WTC11 (cell line): ENCODE measurements around the gene IRS2. TPM values are rescaled to one million over a fixed set of nuclear protein-coding genes. Genes with fewer than 3 reads are reported as not detected.

Experiments
- ATAC-seq: fragments of 200-7000 bp; cut with Tn5 transposase; 2 replicates; pipeline ENCODE4 v1.10.0; 2021; ENCODE audit warnings: mild to moderate bottlenecking, moderate library complexity
- CTCF ChIA-PET: fragments of 300-600 bp; sonication (Branson Sonifier 250); formaldehyde crosslinking; loops from one replicate; lab custom pipeline; 2021; ENCODE audit warnings: antibody characterized with exemption; lab: Charles Lee
- POLR2A ChIA-PET: fragments of 350-600 bp; sonication (Branson Sonifier 250); formaldehyde crosslinking; loops from one replicate; lab custom pipeline; 2021; ENCODE audit warnings: antibody characterized with exemption; lab: Charles Lee
- DNase-seq: peaks from one replicate; pipeline ENCODE4 v3.0.0; 2021; ENCODE audit warnings: low spot score
- H3K27ac Mint-ChIP-seq: 2 replicates; pipeline ENCODE4 v1.8.0; 2021; ENCODE audit warnings: mixed read lengths
- H3K27me3 Mint-ChIP-seq: 2 replicates; pipeline ENCODE4 v1.8.0; 2021; ENCODE audit warnings: low read depth, mild to moderate bottlenecking, moderate library complexity, mixed read lengths
- H3K36me3 Mint-ChIP-seq: 2 replicates; pipeline ENCODE4 v1.8.0; 2021; ENCODE audit warnings: mixed read lengths
- H3K4me1 Mint-ChIP-seq: 2 replicates; pipeline ENCODE4 v1.8.0; 2022; ENCODE audit warnings: mixed read lengths
- H3K4me3 Mint-ChIP-seq: 2 replicates; pipeline ENCODE4 v1.8.0; 2021; ENCODE audit warnings: mild to moderate bottlenecking, moderate library complexity, mixed read lengths
- H3K9me3 Mint-ChIP-seq: 2 replicates; pipeline ENCODE4 v1.8.0; 2021; ENCODE audit warnings: mixed read lengths
- ATF1 ChIP-seq: sonication (generic); formaldehyde crosslinking; IDR thresholded peaks from 2 replicates; pipeline ENCODE4 v1.8.1; 2023; ENCODE audit warnings: mild to moderate bottlenecking, moderate library complexity, missing genetic modification reagents
- ATF6 ChIP-seq: sonication (generic); formaldehyde crosslinking; IDR thresholded peaks from 2 replicates; pipeline ENCODE4 v1.8.1; 2023; ENCODE audit warnings: mild to moderate bottlenecking, missing genetic modification reagents
- CTCF ChIP-seq: fragments of 200-600 bp; IDR thresholded peaks from 2 replicates; pipeline ENCODE4 v1.8.0; 2022; ENCODE audit warnings: antibody characterized with exemption
- E2F1 ChIP-seq: sonication (generic); formaldehyde crosslinking; IDR thresholded peaks from 2 replicates; pipeline ENCODE4 v1.8.0; 2022; ENCODE audit warnings: mild to moderate bottlenecking, missing genetic modification reagents
- ERG ChIP-seq: fragments of 250-450 bp; sonication (Bioruptor Pico); IDR thresholded peaks from 2 replicates; pipeline ENCODE4 v1.8.0; 2021; ENCODE audit warnings: mild to moderate bottlenecking
- GABPB1 ChIP-seq: sonication (generic); formaldehyde crosslinking; IDR thresholded peaks from 2 replicates; pipeline ENCODE4 v1.8.1; 2023; ENCODE audit warnings: mild to moderate bottlenecking, missing genetic modification reagents
- IRF1 ChIP-seq: sonication (generic); formaldehyde crosslinking; IDR thresholded peaks from 2 replicates; pipeline ENCODE4 v1.8.0; 2023; ENCODE audit warnings: missing genetic modification reagents
- IRF2 ChIP-seq: sonication (generic); formaldehyde crosslinking; IDR thresholded peaks from 2 replicates; pipeline ENCODE4 v1.8.0; 2022; ENCODE audit warnings: low read depth, missing genetic modification reagents, borderline replicate concordance
- JAZF1 ChIP-seq: fragments of 250-450 bp; sonication (Bioruptor Pico); IDR thresholded peaks from 2 replicates; pipeline ENCODE4 v1.9.0; 2021; ENCODE audit warnings: moderate library complexity, mild to moderate bottlenecking, inconsistent platforms
- MAX ChIP-seq: sonication (generic); formaldehyde crosslinking; IDR thresholded peaks from 2 replicates; pipeline ENCODE4 v1.8.0; 2022; ENCODE audit warnings: mild to moderate bottlenecking, missing genetic modification reagents
- MXD4 ChIP-seq: fragments of 250-450 bp; sonication (Bioruptor Pico); IDR thresholded peaks from 2 replicates; pipeline ENCODE4 v1.8.0; 2021; ENCODE audit warnings: mild to moderate bottlenecking, moderate library complexity, borderline replicate concordance
- MYBL2 ChIP-seq: sonication (generic); formaldehyde crosslinking; IDR thresholded peaks from 2 replicates; pipeline ENCODE4 v1.8.1; 2023; ENCODE audit warnings: mild to moderate bottlenecking, moderate library complexity, missing genetic modification reagents
- NR3C1 ChIP-seq: sonication (generic); formaldehyde crosslinking; conservative IDR thresholded peaks from 2 replicates; pipeline ENCODE4 v1.8.1; 2023; ENCODE audit warnings: low read depth, mild to moderate bottlenecking, missing genetic modification reagents
- PRDM15 ChIP-seq: sonication (generic); formaldehyde crosslinking; IDR thresholded peaks from 2 replicates; pipeline ENCODE4 v1.8.0; 2022; ENCODE audit warnings: missing genetic modification reagents
- SMAD4 ChIP-seq: sonication (generic); formaldehyde crosslinking; IDR thresholded peaks from 2 replicates; pipeline ENCODE4 v1.8.0; 2022; ENCODE audit warnings: mild to moderate bottlenecking, missing genetic modification reagents
- SOX15 ChIP-seq: fragments of 250-450 bp; sonication (Bioruptor Pico); IDR thresholded peaks from 2 replicates; pipeline ENCODE4 v1.9.0; 2021; ENCODE audit warnings: mild to moderate bottlenecking
- USF2 ChIP-seq: sonication (generic); formaldehyde crosslinking; IDR thresholded peaks from 2 replicates; pipeline ENCODE4 v1.8.1; 2023; ENCODE audit warnings: mild to moderate bottlenecking, missing genetic modification reagents, moderate library complexity
- ZNF263 ChIP-seq: sonication (generic); formaldehyde crosslinking; IDR thresholded peaks from 2 replicates; pipeline ENCODE4 v1.8.1; 2022; ENCODE audit warnings: low read depth, mild to moderate bottlenecking, moderate library complexity, missing genetic modification reagents
- ZNF317 ChIP-seq: sonication (generic); formaldehyde crosslinking; IDR thresholded peaks from 2 replicates; pipeline ENCODE4 v1.8.1; 2023; ENCODE audit warnings: low read depth, mild to moderate bottlenecking, moderate library complexity, missing genetic modification reagents, borderline replicate concordance
- total RNA-seq: library from RNA; stranded (reverse); gene quantifications from 3 replicates; pipeline ENCODE4 v1.2.3, GENCODE V29; 2021

The IRS2 gene
- total RNA-seq, 1 experiment from 2014 or later, result 20.5 TPM

- no peak for TF ChIP-seq ERG (CRISPR knock-in tag)
- no peak for TF ChIP-seq E2F1 (CRISPR knock-in tag)
- TF ChIP-seq MXD4 (CRISPR knock-in tag), result no peak
Observed at GRCh38 chr13:109727251-109727650, 59.1 kb downstream of the IRS2 start (continued).

GRCh38 chr13:109725995-109726637, 60.3 kb downstream of the IRS2 start:
- POLR2A ChIA-PET, result no interaction called here
- peaks cover 7% of the 10 kb centered on the region for H3K9me3 Mint-ChIP-seq
- H3K4me1 Mint-ChIP-seq, result peaks cover 57% of the 10 kb centered on the region
- CTCF ChIA-PET, result interaction anchor here (1.0 kb wide), 1 partner anchor 258 kb away, joined by 4 read pairs; no protein-coding TSS in a partner anchor
- no peak for DNase-seq
- no peak overlapping the region for H3K4me3 Mint-ChIP-seq
- ATAC-seq, result no peak; the same call in 1 of the 2 replicates
- TF ChIP-seq ATF1 (CRISPR knock-in tag) (no peak), JAZF1 (CRISPR knock-in tag) (no peak), SOX15 (CRISPR knock-in tag) (no peak), USF2 (CRISPR knock-in tag) (peak; percentile 82), MAX (no peak)
- no peaks in the 10 kb centered on the region for H3K27me3 Mint-ChIP-seq
- H3K27ac Mint-ChIP-seq, result no peak overlapping the region
- H3K36me3 Mint-ChIP-seq, result no peaks in the 10 kb centered on the region

- H3K36me3 Mint-ChIP-seq, result no peaks in the 10 kb centered on the region
- no peak overlapping the region for H3K4me3 Mint-ChIP-seq
- H3K4me1 Mint-ChIP-seq, result peaks cover 57% of the 10 kb centered on the region
- no peaks in the 10 kb centered on the region for H3K27me3 Mint-ChIP-seq
- ATAC-seq (peak; percentile 15), DNase-seq (no peak)
- CTCF ChIA-PET, result interaction anchor here (0.6 kb wide), 1 partner anchor 1396 kb away, joined by 7 read pairs; no protein-coding TSS in a partner anchor
- peaks cover 7% of the 10 kb centered on the region for H3K9me3 Mint-ChIP-seq
- POLR2A ChIA-PET, result interaction anchor here (0.8 kb wide), 1 partner anchor 60 kb away, joined by 3 read pairs; no protein-coding TSS in a partner anchor
- H3K27ac Mint-ChIP-seq, result peak overlapping the region; percentile 66; the same call in 1 of the 2 replicates
- TF ChIP-seq IRF1 (CRISPR knock-in tag) (no peak), E2F1 (CRISPR knock-in tag) (no peak), SMAD4 (CRISPR knock-in tag) (no peak), MYBL2 (no peak), GABPB1 (CRISPR knock-in tag) (no peak), NR3C1 (CRISPR knock-in tag) (no peak), ATF1 (CRISPR knock-in tag) (no peak), ZNF317 (CRISPR knock-in tag) (no peak), CTCF (no peak), ZNF263 (CRISPR knock-in tag) (no peak), PRDM15 (CRISPR knock-in tag) (no peak), ATF6 (CRISPR knock-in tag) (no peak), IRF2 (CRISPR knock-in tag) (no peak)
Observed at GRCh38 chr13:109725297-109725696, 61.1 kb downstream of the IRS2 start.
